ENCODE results near the gene IFT172. TPM values are rescaled to one million over a fixed set of nuclear protein-coding genes. Genes with fewer than 3 reads are reported as not detected.

IFT172 gene
- total and polyA plus RNA-seq, 2 donors (not counting 3 experiments of a cell fraction or from before 2014, with no cell fraction given) = 29.4 to 34.1 TPM

DNA sequence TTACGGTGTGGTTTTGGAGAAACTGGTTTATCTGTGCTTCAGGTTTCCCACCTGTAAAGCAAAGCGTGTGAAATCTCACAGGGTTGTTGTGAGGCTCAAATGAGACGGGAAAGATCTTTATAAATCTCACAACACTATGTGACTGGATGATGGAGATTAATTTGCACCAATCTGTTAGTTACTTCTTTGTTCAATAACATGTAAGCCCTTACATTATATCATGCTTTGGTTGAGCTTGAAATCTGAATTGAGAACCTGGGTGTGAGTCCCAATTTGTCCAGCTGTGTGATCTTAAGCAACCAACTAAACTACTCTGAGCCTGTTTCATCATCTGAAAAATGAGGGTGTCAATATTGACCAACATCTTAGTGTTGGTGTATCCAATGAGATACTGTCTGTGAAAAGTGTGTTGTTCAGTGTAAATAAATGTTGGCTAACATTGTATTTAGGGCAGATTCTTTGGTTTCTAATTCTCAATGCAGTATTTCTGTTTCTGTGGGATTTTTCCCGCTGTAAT is 6.4 kb upstream of the IFT172 start:
- peak overlapping the region; percentile 92 for H2AFZ ChIP-seq (ENCODE audit: low read depth, low read length)
- H3K4me3 ChIP-seq (replicated peaks in 1 of 3; ENCODE audit: insufficient read depth in 1 of 3, low read depth in 1 of 3, low read length in 3 of 3) = peak overlapping the region in 1 of 3 experiments; percentile 85
- BruUV-seq (replicated peaks) = no TSS peak
- H3K27me3 ChIP-seq (ENCODE audit: control insufficient read depth in 2 of 2, insufficient read depth in 2 of 2, low read length in 2 of 2) = no peaks in the 10 kb centered on the region
- H3K27ac ChIP-seq (ENCODE audit: insufficient read depth, low read depth, low read length) = no peak overlapping the region
- no peaks in the 10 kb centered on the region for H3K79me2 ChIP-seq (ENCODE audit: control insufficient read depth, insufficient read depth, low read length)
- peak; percentile 6 for DNase-seq (ENCODE audit: low read depth, low spot score)
- no peaks in the 10 kb centered on the region for H3K9me1 ChIP-seq (replicated peaks; ENCODE audit: control insufficient read depth, extremely low read depth, insufficient read depth, low read length)
- dilution Hi-C loops (cut with MboI; ENCODE audit: extremely low pct_ligation_motif_present, low sequenced_read_pairs) = no loop called here
- peaks cover 16% of the 10 kb centered on the region for H3K4me1 ChIP-seq (ENCODE audit: control insufficient read depth, extremely low read depth, insufficient read depth, low read length)
- peak overlapping the region; percentile 94 for H3K4me2 ChIP-seq (ENCODE audit: insufficient read depth, low read length)
- H4K20me1 ChIP-seq (replicated peaks; ENCODE audit: control insufficient read depth, extremely low read depth, insufficient read depth, low read length) = no peaks in the 10 kb centered on the region
- ChIA-PET CTCF (interaction anchor here (1.6 to 3.6 kb wide), 3 partner anchors 13 to 188 kb away, joined by 4 to 11 read pairs (median 5); no protein-coding TSS in a partner anchor), POLR2A (no interaction called here)
- intact Hi-C loops (cut with micrococcal nuclease) = loop anchor here (2.0 kb wide), 1 partner anchor 71 kb away; no protein-coding TSS in a partner anchor
- TF ChIP-seq EZH2 (IDR thresholded peaks at IDR 0.05; ENCODE audit: borderline replicate concordance, low read depth, low read length, severe bottlenecking) (no peak), FOS (IDR thresholded peaks at IDR 0.05; ENCODE audit: borderline replicate concordance, insufficient read depth, low read length) (no peak), MYC (IDR thresholded peaks at IDR 0.05; ENCODE audit: low read depth, low read length) (no peak), GATA2 (IDR thresholded peaks at IDR 0.05; ENCODE audit: insufficient read depth, insufficient read length, low read depth, low read length) (no peak), POLR2A (IDR thresholded peaks at IDR 0.05; ENCODE audit: low read depth, low read length) (no peak), POLR2AphosphoS5 (IDR thresholded peaks at IDR 0.05; ENCODE audit: insufficient read depth, low read depth, low read length) (no peak), JUN (IDR thresholded peaks at IDR 0.05; ENCODE audit: borderline replicate concordance, insufficient read depth, insufficient read length, low read depth) (no peak)
- TF ChIP-seq, protein P1, sequence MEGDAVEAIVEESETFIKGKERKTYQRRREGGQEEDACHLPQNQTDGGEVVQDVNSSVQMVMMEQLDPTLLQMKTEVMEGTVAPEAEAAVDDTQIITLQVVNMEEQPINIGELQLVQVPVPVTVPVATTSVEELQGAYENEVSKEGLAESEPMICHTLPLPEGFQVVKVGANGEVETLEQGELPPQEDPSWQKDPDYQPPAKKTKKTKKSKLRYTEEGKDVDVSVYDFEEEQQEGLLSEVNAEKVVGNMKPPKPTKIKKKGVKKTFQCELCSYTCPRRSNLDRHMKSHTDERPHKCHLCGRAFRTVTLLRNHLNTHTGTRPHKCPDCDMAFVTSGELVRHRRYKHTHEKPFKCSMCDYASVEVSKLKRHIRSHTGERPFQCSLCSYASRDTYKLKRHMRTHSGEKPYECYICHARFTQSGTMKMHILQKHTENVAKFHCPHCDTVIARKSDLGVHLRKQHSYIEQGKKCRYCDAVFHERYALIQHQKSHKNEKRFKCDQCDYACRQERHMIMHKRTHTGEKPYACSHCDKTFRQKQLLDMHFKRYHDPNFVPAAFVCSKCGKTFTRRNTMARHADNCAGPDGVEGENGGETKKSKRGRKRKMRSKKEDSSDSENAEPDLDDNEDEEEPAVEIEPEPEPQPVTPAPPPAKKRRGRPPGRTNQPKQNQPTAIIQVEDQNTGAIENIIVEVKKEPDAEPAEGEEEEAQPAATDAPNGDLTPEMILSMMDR (IDR thresholded peaks at IDR 0.05; ENCODE audit: extremely low read depth in 1 of 2, insufficient read depth in 1 of 2, low read depth in 1 of 2, low read length in 2 of 2) = no peak
- TF ChIP-seq, protein P2, sequence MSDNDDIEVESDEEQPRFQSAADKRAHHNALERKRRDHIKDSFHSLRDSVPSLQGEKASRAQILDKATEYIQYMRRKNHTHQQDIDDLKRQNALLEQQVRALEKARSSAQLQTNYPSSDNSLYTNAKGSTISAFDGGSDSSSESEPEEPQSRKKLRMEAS (IDR thresholded peaks at IDR 0.05; ENCODE audit: insufficient read depth, insufficient read length) = no peak
- H3K36me3 ChIP-seq (ENCODE audit: control insufficient read depth in 2 of 2, extremely low read depth in 1 of 2, insufficient read depth in 2 of 2, low read length in 2 of 2) = peaks cover 0 to 4% of the 10 kb centered on the region in 2 experiments
- no peak overlapping the region for H3K9ac ChIP-seq (replicated peaks; ENCODE audit: extremely low read depth, insufficient read depth, low read length)
- no peaks in the 10 kb centered on the region for H3K9me3 ChIP-seq (replicated peaks; ENCODE audit: control insufficient read depth, insufficient read depth, low read length)
- no peak for FAIRE-seq
